ENCODE results near the gene BPIFB3. TPM values are rescaled to one million over a fixed set of nuclear protein-coding genes. Genes with fewer than 3 reads are reported as not detected.

The BPIFB3 gene
- total RNA-seq, 4 donors from 2014 or later, result not detected

GRCh38 chr20:33075281-33075680 is 21.6 kb downstream of the BPIFB3 start:
- no peak for TF ChIP-seq CTCF (IDR thresholded peaks at IDR 0.05)
- no peak for TF ChIP-seq POLR2A (IDR thresholded peaks at IDR 0.05)
- Histone ChIP-seq H3K36me3 (no peaks in the 10 kb centered on the region), H3K9me3 (no peaks in the 10 kb centered on the region), H3K4me1 (no peaks in the 10 kb centered on the region), H3K27ac (no peak overlapping the region), H3K27me3 (no peaks in the 10 kb centered on the region), H3K4me3 (replicated peaks in 1 of 3) (no peak overlapping the region)
- DNase-seq, result no peak
- intact Hi-C loops (cut with DNase I), result no loop called here
- WGBS, 2 donors, result 66 to 67% methylated on average over 6 of the region's 6 CpGs

GRCh38 chr20:33076662-33077372 is 23.1 kb downstream of the BPIFB3 start:
- no peak for TF ChIP-seq POLR2A (IDR thresholded peaks at IDR 0.05)
- peak in 3 of 6 experiments; percentile 27 to 45 (median 44) for TF ChIP-seq CTCF (IDR thresholded peaks at IDR 0.05)
- Histone ChIP-seq H3K36me3 (no peaks in the 10 kb centered on the region), H3K4me3 (replicated peaks in 1 of 3) (no peak overlapping the region), H3K27ac (no peak overlapping the region), H3K9me3 (no peaks in the 10 kb centered on the region), H3K27me3 (no peaks in the 10 kb centered on the region), H3K4me1 (no peaks in the 10 kb centered on the region)
- intact Hi-C loops (cut with DNase I), result no loop called here
- DNase-seq, result peak in 1 of 2 donors; percentile 40
- 82 to 84% methylated on average over 4 to 6 of the region's 6 CpGs for WGBS, 2 donors

GRCh38 chr20:33079259-33079658 is 25.6 kb downstream of the BPIFB3 start, which contains the start of gene BPIFB4:
TSS of gene BPIFB4 (plus strand) at chr20:33079643. CDS start at chr20:33081527, 1,884 bp downstream.
- Histone ChIP-seq H3K4me1 (no peaks in the 10 kb centered on the region), H3K27me3 (no peaks in the 10 kb centered on the region), H3K36me3 (no peaks in the 10 kb centered on the region), H3K9me3 (no peaks in the 10 kb centered on the region), H3K27ac (no peak within 1 kb of the TSS), H3K4me3 (replicated peaks in 1 of 3) (no peak within 1 kb of the TSS)
- 90 to 96% methylated on average over 2 of the region's 2 CpGs for WGBS, 2 donors
- intact Hi-C loops (cut with DNase I), result no loop called here
- no peak for TF ChIP-seq POLR2A (IDR thresholded peaks at IDR 0.05)
- TF ChIP-seq CTCF (IDR thresholded peaks at IDR 0.05), result no peak
- DNase-seq, result no peak

GRCh38 chr20:33081411-33082154 is 27.9 kb downstream of the BPIFB3 start:
- intact Hi-C loops (cut with DNase I), result no loop called here
- no peak for DNase-seq

More at GRCh38 chr20:33081411-33082154, 27.9 kb downstream of the BPIFB3 start:
- TF ChIP-seq POLR2A (IDR thresholded peaks at IDR 0.05) (no peak), CTCF (IDR thresholded peaks at IDR 0.05) (no peak)
- H3K27me3 ChIP-seq, result no peaks in the 10 kb centered on the region
- WGBS, 2 donors, result 63 to 81% methylated on average over 6 of the region's 7 CpGs
- no peak overlapping the region for H3K4me3 ChIP-seq (replicated peaks in 1 of 3)
- no peaks in the 10 kb centered on the region for H3K36me3 ChIP-seq
- no peaks in the 10 kb centered on the region for H3K4me1 ChIP-seq
- no peaks in the 10 kb centered on the region for H3K9me3 ChIP-seq
- H3K27ac ChIP-seq, result no peak overlapping the region

Data from thyroid gland (tissue), 4 donors.